Keratinocyte (primary cell): ENCODE measurements around the gene TMEM263. TPM values are rescaled to one million over a fixed set of nuclear protein-coding genes. Genes with fewer than 3 reads are reported as not detected.

ENCODE experiments used
- DNase-seq: peaks from one replicate; pipeline ENCODE4 v3.0.0-alpha.2; 2011; ENCODE audit warnings: low read depth, missing footprints, low spot score
- FAIRE-seq: peaks from 2 replicates; lab custom pipeline; 2011; peaks lifted over from hg19 to GRCh38; lab: Jason Lieb, UNC
- H2AFZ ChIP-seq: 2 replicates; pipeline ENCODE4 v1.6.0; 2012; ENCODE audit warnings: low read length, control low read depth, inconsistent platforms; ENCODE audit not compliant: control insufficient read depth
- H3K27ac ChIP-seq: 2 replicates; pipeline ENCODE4 v1.5.1; 2011; ENCODE audit warnings: low read length; ENCODE audit not compliant: control insufficient read depth, insufficient read depth
- H3K27me3 ChIP-seq: 3 replicates; pipeline ENCODE4 v1.6.0; 2011; ENCODE audit warnings: low read length; ENCODE audit not compliant: control insufficient read depth, insufficient read depth; ENCODE audit errors: extremely low read depth
- H3K36me3 ChIP-seq, 2 experiments: 2 replicates in 1 of 2; 3 replicates in 1 of 2; pipeline ENCODE4 v1.5.1; 2011; ENCODE audit warnings: low read length in 2 of 2, mild to moderate bottlenecking in 1 of 2; ENCODE audit not compliant: control insufficient read depth in 2 of 2, insufficient read depth in 2 of 2; ENCODE audit errors: extremely low read depth in 1 of 2
- H3K4me1 ChIP-seq: 3 replicates; pipeline ENCODE4 v1.5.1; 2011; ENCODE audit warnings: low read length; ENCODE audit not compliant: control insufficient read depth, insufficient read depth; ENCODE audit errors: extremely low read depth
- H3K4me2 ChIP-seq: 3 replicates; pipeline ENCODE4 v1.6.0; 2011; ENCODE audit warnings: low read depth, low read length; ENCODE audit not compliant: control insufficient read depth, insufficient read depth; ENCODE audit errors: extremely low read depth
- H3K4me3 ChIP-seq, 3 experiments: fragments of 200-600 bp in 1 of 3; sonication (generic) in 1 of 3; 2 replicates in 2 of 3; 3 replicates in 1 of 3; pipeline ENCODE4 v1.5.1; 2011 to 2016; ENCODE audit warnings: low read length in 3 of 3, mild to moderate bottlenecking in 3 of 3, control low read depth in 2 of 3, inconsistent platforms in 1 of 3, low read depth in 1 of 3, mixed read lengths in 1 of 3, mixed run types in 1 of 3, moderate library complexity in 1 of 3; ENCODE audit not compliant: control insufficient read depth in 2 of 3, insufficient read depth in 2 of 3; ENCODE audit errors: extremely low read depth in 1 of 3
- H3K79me2 ChIP-seq: 2 replicates; pipeline ENCODE4 v1.6.0; 2012; ENCODE audit warnings: low read length; ENCODE audit not compliant: control insufficient read depth, insufficient read depth
- H3K9ac ChIP-seq: 3 replicates; pipeline ENCODE4 v1.6.0; 2011; ENCODE audit warnings: low read length; ENCODE audit not compliant: control insufficient read depth, insufficient read depth; ENCODE audit errors: extremely low read depth
- H3K9me1 ChIP-seq: 3 replicates; pipeline ENCODE4 v1.6.0; 2011; ENCODE audit warnings: low read length; ENCODE audit not compliant: control insufficient read depth, insufficient read depth; ENCODE audit errors: extremely low read depth
- H3K9me3 ChIP-seq: 2 replicates; pipeline ENCODE4 v1.5.1; 2012; ENCODE audit warnings: low read depth, low read length; ENCODE audit not compliant: control insufficient read depth
- H4K20me1 ChIP-seq: 3 replicates; pipeline ENCODE4 v1.6.0; 2011; ENCODE audit warnings: low read length; ENCODE audit not compliant: control insufficient read depth, insufficient read depth; ENCODE audit errors: extremely low read depth
- CTCF ChIP-seq, 3 experiments: IDR thresholded peaks in 1 of 3; conservative IDR thresholded peaks in 1 of 3; optimal IDR thresholded peaks in 1 of 3; 2 replicates in 2 of 3; 3 replicates in 1 of 3; pipeline versions ENCODE3 to v1.5.1; 2011; ENCODE audit warnings: low read length in 3 of 3, mild to moderate bottlenecking in 3 of 3, moderate library complexity in 2 of 3, control low read depth in 1 of 3, inconsistent platforms in 1 of 3; ENCODE audit not compliant: insufficient read depth in 2 of 3; ENCODE audit errors: extremely low read depth in 1 of 3
- EZH2 ChIP-seq: IDR thresholded peaks from one replicate; pipeline ENCODE4 v1.6.1; 2012; ENCODE audit warnings: inconsistent platforms, mild to moderate bottlenecking, low read length, moderate library complexity
- dilution Hi-C: fragments of 300-500 bp; cut with MboI; formaldehyde crosslinking; loops from one replicate; pipeline ENCODE4 v1.7.0; 2020; ENCODE audit warnings: low sequenced_read_pairs; ENCODE audit not compliant: extremely low pct_ligation_motif_present
- polyA minus RNA-seq, 3 experiments: library from RNA; depleted of rRNA, polyadenylated mRNA; stranded (reverse); fragments of >200 nt; gene quantifications; 1 replicate in 1 of 3; 2 replicates in 1 of 3; 3 replicates in 1 of 3; pipeline ENCODE4 v1.2.3, GENCODE V29; 2011
- polyA plus RNA-seq, 5 experiments: library from polyadenylated mRNA; depleted of rRNA in 3 of 5; stranded (reverse) in 3 of 5; stranded (forward) in 1 of 5; unstranded in 1 of 5; fragments of >200 nt; gene quantifications; 1 replicate in 1 of 5; 2 replicates in 3 of 5; 3 replicates in 1 of 5; pipeline versions ENCODE4 v1.2.1 to v1.2.3, GENCODE V29; 2011 to 2012; ENCODE audit warnings: missing spikeins in 2 of 5, low read depth in 1 of 5, low replicate concordance in 1 of 5

The TMEM263 gene
- polyA plus RNA-seq (10.8 to 22.6 TPM (median 22.0 TPM) in 3 replicates), polyA minus RNA-seq (10.1 to 30.9 TPM (median 13.1 TPM) in 3 replicates)
- polyA plus RNA-seq (2011; ENCODE audit: low read depth) = 5.8 TPM
- polyA plus RNA-seq (2011; cell fraction: cytosol; rRNA removed) = 14.4 and 17.1 TPM in 2 replicates
- 13.3 and 17.1 TPM in 2 replicates for polyA plus RNA-seq (2011; cell fraction: nucleus; rRNA removed)
- polyA plus RNA-seq (2012; ENCODE audit: low replicate concordance) = 11.1 and 27.5 TPM in 2 replicates
- 21.5 TPM for polyA minus RNA-seq (2011; cell fraction: cytosol; rRNA and poly(A)+ RNA removed)
- polyA minus RNA-seq (2011; cell fraction: nucleus; rRNA and poly(A)+ RNA removed) = 6.2 and 17.7 TPM in 2 replicates

DNA sequence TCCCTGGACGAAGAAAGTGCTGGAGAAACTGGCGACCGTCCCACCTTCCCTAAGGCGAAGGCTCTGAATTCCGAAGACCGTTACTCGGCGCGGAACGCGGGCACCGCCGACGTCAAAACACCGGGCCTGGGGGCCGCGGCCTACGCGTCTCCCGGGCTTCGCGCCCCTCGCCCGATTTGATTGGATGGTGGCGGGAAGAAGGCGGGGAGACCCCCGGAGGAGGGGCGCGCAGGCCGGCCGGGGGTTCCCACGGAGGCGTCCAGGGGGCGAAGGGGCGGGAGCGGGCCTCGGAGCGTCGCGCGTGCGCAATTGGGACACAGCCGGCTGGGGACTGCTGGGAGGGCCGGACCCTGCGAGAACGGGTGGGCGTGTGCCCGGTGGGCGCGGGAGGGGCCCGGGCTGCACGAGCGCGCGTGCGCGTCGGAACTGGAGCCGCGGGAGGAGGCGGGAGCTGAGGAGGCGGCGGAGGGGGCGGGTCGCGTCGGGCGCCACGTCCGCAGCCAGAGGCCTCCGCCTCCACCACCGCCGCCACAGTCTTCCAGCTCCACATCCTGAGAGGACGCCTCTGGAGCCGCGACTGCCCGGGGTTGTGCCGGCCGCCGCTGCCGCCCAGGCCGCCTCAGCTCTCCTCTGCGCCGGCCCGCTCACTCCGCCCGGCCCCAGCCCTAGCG, at the start of gene TMEM263:
TMEM263 (plus strand) TSS at position 531 of the 671 bp plus-strand sequence. CDS start 11,210 bp downstream, outside the sequence.
- H3K4me2 ChIP-seq = peak within 1 kb of the TSS; percentile 88
- H3K27me3 ChIP-seq = no peaks in the 10 kb centered on the region
- H2AFZ ChIP-seq = peak within 1 kb of the TSS; percentile 85
- peaks cover 30% of the 10 kb centered on the region for H3K79me2 ChIP-seq
- no peaks in the 10 kb centered on the region for H4K20me1 ChIP-seq
- dilution Hi-C loops = no loop called here
- FAIRE-seq (no peak), DNase-seq (no peak)
- no peaks in the 10 kb centered on the region for H3K9me1 ChIP-seq
- TF ChIP-seq EZH2 = no peak
- no peak for TF ChIP-seq CTCF (optimal IDR thresholded peaks at IDR 0.05 in 1 of 3, IDR thresholded peaks at IDR 0.05 in 1 of 3, conservative IDR thresholded peaks at IDR 0.05 in 1 of 3; ENCODE audit: extremely low read depth in 1 of 3, insufficient read depth in 2 of 3, low read length in 3 of 3)
- peak within 1 kb of the TSS; percentile 84 to 92 (median 89) for H3K4me3 ChIP-seq
- H3K36me3 ChIP-seq = no peaks in the 10 kb centered on the region
- peaks cover 26% of the 10 kb centered on the region for H3K4me1 ChIP-seq
- peak within 1 kb of the TSS; percentile 81 for H3K9ac ChIP-seq
- no peaks in the 10 kb centered on the region for H3K9me3 ChIP-seq
- H3K27ac ChIP-seq = peak within 1 kb of the TSS; percentile 56

DNA sequence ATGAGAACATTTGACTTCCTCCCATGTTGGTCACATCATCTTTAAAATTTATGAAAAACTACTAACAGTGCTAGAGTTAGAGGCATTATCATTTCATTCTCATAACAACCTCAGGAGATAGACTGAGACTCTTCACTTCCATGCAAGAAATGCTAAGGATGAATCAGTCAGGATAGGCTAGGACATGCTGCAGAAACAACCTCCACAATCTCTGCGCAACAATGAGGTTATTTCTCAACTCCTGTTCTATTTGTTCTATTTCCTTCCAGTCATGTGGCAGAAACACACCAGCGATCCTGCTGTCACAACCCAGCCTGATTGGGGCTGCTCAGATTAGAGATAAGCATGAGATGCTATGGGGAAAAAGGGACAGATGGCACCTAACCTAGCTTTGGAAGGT, 49.0 kb upstream of the TMEM263 start:
- no peaks in the 10 kb centered on the region for H3K36me3 ChIP-seq
- H3K9ac ChIP-seq = no peak overlapping the region
- dilution Hi-C loops = no loop called here
- H3K4me1 ChIP-seq = peaks cover 3% of the 10 kb centered on the region
- no peaks in the 10 kb centered on the region for H3K79me2 ChIP-seq
- DNase-seq (no peak), FAIRE-seq (no peak)
- no peaks in the 10 kb centered on the region for H3K27me3 ChIP-seq
- H3K4me3 ChIP-seq = no peak overlapping the region
- no peak overlapping the region for H2AFZ ChIP-seq
- no peak overlapping the region for H3K27ac ChIP-seq
- no peak overlapping the region for H3K4me2 ChIP-seq
- TF ChIP-seq EZH2 (no peak), CTCF (optimal IDR thresholded peaks at IDR 0.05 in 1 of 3, IDR thresholded peaks at IDR 0.05 in 1 of 3, conservative IDR thresholded peaks at IDR 0.05 in 1 of 3; ENCODE audit: extremely low read depth in 1 of 3, insufficient read depth in 2 of 3, low read length in 3 of 3) (no peak)
- no peaks in the 10 kb centered on the region for H4K20me1 ChIP-seq
- no peaks in the 10 kb centered on the region for H3K9me1 ChIP-seq
- H3K9me3 ChIP-seq = no peaks in the 10 kb centered on the region
